ENCODE results near the gene UFC1.

Gene UFC1

DNA sequence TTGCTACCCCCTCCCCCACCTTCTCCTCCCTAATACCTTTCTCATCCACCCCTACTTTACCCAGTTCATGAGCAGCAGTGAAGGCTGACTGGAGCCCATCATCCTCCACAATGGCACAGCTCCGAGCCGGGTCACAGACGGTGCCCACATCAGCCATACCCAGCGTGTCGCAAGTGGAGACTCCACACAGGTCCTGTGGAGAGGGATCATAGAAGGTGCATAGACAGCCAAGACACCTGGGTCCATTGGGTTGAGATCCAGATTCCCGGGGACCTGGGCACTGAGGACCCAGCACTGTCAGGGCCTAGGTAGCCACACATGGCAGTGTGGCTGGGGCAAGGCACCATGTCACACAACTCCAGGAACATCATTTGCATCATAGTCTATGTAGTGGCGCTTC lies 42.3 kb downstream of the UFC1 start:
- no peak for DNase-seq

DNA sequence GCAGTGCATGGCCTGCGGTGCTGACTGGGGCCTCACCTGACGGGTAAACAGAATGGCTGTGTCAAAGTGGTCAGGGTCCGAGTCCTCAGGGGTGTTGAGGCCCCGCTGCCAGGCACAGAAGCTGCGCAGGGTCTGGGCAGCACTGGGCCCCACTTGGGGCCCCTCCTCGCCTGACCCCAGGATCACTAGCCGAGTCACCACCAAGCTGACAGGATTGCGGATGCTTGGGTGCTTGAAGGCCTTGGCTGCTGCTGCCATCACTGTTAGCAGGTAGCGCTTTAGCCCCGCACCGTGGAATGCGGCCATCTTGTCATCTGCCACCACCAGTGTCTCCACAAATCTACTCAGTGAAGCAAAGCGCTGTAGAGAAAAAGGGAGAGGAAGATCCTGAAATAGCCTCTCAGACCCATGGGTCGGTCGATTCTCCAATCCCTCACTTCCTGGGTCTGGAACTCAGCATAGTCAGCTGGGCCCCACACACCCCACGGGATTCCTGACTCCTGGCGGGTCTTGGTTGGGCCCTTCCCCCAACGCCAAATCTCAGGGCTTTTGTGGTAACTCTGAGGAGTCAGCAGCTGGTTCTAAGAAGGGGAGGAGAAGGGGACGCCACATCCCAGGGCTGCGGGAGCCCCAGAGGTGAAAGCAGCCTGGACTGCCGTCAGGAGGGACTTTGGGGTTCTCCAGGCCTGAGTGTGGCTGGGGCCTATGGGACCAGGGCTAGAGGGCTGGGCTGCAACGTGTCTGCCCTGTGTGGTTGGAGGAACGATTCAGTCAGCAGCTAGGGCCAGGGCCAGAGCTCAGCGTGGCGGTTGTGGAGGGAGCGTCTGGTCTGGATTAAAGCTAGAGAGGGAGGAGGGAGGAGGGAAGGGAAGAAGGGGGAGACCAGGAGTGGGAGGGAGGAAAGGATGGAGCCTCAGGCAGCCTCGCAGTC lies 43.0 kb downstream of the UFC1 start:
- DNase-seq, result peak; percentile 87

DNA sequence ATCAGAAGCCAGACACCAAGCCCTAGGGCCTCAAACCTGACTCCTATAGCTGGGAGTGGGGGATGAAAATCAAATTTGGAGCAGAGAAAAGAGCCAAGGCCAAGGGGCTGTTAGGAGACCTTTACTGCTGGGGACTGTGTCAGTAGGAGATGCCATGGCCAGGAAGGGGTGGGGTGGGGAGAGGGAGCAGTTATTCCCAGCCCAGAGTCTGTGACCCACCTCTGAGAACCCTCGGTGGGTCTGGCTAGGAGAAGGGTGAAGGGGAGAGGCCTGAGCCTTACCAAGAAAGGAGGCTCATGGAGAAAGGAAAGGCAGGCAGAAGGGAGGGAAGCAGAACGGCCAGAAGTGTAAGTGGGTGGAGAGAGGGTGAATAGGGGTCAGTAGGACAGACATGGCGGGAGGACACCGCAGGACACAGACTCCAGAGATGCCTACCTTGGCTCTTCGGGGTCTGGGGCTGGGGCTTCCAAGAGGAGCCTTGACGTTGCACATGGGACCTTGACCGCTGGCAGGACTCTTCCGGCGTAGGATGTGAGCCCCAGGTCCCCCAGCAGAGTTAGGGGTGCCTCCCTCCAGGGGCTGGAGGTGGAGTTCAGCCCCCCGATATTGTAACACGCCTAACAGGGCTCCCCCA lies 43.9 kb downstream of the UFC1 start:
- no peak for DNase-seq

DNA sequence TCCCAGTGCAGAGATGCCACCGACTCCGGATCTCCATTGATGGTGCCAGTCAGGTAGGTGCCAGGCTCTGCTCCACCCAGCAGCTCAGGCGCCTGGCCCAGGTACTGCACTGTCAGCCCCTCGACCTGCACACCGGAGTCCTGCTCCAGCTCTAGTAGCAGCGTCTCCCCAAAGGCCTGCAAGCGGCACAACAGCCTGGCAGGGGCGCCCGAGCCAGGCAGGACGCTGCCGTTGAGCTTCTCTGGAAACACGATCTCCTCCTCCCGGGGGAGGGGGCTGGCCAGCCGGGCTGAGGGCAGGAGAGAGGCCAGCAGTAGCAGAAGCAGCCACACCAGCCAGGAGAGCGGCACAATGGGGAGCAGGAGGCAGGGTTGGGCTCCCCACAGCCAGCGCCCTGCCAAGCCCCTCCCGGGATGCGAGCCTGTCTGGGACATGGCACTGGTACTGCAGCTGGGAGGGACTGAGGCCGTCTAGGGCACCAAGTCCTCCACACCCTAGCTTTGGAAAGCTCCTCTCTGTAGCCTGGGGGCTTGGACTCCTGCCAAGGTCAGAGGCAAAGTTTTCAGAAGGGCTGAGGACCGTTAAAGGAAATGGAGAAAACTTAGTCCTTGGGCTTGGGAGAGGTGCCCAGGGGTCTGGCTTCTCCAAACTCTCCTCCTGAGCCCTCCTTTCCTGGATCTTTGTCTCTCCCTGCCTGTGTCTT lies 44.6 kb downstream of the UFC1 start:
- peak; percentile 81 for DNase-seq

DNA sequence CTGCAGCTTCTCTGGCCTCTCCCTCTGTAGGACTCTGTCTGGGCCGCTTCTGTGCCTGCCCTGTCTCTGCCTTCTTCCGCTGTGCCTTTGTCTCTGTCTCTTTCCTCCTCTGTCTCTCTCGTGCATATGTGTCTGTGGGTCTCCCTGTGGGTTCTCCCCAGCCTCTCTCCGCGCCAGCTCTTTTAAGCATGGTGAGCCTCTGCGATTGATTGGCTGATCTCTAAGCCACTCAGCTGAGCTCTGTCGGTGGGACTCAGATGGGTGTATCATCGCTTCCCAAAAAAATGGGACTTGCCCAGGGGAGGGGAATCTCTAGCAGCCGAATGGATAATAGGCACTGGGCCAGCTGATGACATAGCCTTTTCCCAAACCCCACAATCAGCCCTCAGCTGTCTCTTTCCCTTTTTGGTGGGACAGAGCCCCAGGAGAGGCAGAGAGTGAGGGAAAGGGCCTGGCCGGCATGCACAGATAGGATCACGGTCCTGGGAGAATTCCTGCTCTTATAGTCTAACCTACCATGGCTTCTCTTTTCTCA lies 45.2 kb downstream of the UFC1 start, which contains the start of gene ADAMTS4:
ADAMTS4 (minus strand) TSS at position 158 of the 535 bp plus-strand sequence. CDS start 427 bp downstream, outside the sequence.
- DNase-seq, result peak; percentile 78

DNA sequence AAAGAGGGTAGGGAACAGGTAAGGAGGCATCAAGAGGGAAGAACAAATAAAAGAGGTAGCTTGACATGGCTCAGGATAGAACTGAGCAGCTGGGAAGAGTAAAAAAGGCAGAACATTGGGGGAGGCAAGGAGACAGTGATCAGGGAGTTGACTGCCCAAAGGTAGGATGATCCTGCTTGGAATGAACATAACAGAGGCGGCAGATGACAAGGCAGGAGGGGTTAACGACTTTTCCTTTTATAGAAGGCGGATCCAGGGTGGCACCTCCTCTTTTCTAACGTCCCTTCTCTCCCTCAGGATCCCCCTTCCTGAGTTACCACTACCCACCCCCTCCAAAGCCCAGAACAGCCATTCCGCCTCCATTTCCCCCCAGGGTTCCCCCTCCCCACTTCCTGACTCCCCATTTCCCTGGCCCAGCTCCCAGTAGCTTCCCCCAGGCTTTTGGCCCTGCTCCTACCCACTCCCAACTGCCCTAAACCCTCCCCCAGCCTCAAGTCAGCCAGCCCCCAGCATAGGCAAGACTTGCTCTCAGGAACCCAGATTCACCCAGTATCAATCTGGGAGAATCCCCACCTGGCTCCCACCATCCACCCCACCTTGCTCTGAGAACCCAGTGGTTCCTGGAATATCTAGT lies 45.8 kb downstream of the UFC1 start:
- no peak for DNase-seq

DNA sequence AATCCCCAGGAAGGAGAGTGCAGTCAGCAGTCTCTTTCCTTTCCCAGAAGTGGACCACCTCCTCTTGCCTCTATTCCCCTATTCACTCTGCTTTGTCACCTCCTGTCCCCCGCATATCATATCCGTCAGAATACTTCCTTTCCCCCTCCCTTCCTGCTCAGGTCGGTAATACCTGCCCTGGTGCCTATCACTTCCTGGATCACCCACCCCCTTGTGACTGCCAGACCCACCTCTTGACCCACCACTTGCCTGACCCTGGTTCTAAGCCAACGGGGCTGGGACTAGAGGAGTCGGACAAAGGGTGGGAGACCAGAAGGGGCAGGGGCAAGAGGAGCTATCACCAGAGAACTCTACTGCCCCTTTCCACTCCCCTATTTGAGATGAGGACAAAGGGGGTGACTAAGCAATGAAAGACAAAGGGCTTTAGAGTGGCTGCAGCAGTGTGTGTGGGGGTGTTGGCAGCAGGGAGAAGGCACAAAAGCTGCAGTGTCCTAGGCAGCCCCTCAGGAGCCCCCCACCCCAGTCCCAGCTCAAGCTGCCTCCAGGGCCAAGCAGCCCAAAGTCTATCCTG lies 46.7 kb downstream of the UFC1 start:
- DNase-seq, result peak; percentile 12

DNA sequence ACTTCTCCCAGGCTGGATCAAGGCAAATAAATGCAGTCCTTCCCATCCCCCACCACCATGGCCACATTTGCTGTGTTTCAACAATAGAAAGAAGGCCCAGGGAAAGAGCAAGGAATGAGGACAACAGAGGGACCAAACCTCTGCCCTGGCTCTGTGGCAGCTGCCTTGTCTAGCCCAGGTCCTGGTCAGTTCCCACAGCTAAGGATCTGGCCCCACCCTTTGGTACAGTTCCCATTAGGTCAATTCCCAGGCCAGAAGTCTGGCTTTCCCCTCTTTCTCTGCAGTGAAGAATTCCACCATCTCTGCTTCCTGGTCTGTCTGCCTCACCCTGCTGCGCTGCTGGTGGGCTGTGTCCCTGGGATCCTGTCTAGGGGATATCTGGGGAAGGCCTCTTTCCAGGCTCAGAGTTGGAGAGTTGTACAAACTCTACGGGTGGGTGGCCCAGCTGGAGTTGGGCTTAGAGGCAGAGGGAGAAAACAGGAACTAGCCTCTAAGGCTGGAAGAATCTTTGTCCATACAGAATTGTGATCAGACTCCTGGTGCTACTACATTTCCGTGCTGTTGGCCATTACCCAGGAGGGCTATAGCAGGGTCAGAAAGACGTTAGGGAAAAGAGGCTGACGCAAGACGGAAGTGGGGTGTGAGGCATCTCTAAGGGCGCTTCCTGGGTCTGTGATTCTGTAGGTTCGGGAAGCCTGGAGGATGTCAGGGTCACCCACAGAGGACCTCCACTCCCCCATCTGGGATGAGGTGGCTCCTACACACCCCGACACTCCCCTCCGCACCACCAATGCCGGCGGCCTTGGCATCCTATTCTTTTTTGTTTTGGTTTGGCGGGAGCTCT lies 47.4 kb downstream of the UFC1 start:
- peak; percentile 35 for DNase-seq

DNA sequence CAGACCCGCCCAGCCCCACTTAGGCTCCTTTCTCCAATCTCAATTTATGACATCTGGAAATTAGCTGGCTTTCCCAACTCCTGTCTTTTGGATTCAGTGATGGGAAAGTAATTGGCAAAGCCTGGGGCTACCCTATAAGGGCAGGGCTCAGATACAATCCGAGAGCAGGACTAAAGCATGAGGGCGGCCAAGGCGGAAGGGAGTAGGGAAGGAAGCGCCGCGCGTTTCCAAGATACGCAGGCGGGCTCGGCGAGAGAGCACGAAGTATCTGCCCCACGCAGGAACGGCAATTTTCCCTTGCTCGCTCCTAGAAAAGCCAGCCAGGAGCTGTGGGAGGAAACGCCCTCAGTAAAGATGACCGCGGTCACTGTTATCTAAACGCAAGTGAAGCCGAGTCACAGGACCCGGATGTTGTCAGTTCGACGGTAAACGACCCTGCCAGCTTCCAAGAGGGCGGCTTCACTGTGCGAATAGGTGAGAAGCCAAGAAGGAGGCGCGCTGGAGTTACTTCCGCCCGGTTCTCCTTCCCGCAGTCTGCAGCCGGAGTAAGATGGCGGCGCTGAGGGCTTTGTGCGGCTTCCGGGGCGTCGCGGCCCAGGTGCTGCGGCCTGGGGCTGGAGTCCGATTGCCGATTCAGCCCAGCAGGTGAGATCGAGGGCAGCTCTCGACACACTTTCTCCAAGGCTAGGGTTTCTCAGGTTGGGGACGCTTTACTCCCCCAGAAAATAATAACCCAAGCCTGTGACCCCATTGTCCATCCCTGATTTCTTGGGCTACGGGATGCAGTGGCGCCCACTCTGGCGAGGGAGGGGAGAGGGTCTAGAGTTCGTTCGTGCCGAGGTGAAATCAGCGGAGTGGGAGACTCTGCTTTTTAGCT lies 48.3 kb downstream of the UFC1 start, which contains the start of gene NDUFS2:
NDUFS2 (plus strand) TSS at position 532 of the 877 bp plus-strand sequence; CDS start at position 551, 19 bp downstream.
- DNase-seq, result peak; percentile 99

DNA sequence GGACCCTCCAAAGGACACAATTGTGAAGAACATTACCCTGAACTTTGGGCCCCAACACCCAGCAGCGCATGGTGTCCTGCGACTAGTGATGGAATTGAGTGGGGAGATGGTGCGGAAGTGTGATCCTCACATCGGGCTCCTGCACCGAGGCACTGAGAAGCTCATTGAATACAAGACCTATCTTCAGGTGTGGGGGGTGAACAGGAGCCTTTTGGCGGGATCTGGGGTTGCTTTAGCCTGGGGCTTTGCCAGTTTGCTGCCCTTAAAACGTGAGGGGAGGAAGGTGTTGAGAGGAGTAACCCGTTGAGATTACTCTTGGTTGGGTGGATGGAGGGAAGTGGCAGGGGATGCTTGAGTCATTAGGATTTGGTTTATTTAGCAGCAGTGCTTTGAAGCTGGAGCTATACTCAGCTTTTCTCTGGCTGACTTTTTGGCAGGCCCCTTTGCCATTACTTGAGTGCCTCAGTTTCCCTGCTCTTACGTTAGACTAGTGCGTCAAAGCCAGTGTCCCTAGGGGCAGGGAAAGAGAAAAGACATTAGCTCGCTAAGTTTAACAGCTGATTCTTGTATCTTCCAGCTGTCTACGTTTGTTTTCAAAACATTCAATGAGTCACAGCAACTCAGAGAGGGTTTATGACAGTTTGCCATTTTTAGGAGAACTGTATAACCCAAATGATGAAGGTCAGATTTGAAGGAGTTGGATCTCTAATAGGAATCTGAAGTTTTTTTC lies 52.8 kb downstream of the UFC1 start:
- DNase-seq, result no peak

DNA sequence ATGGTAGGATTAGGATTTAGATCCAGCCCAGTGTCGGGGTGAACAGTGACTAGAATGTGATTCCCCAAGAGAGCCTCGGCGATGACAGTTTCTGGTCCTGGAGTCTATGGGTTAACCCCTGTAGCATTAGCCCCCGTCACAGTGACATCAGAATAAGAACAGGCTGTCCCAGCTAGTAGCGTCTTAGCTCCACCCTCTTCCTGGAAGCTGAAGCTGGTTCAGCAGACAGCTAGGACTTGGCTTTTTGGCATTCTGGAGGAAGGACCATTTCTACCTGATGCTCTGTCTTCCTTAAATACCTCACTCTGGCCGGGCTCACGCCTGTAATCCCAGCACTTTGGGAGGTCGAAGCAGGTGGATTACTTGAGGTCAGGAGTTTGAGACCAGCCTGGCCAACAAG lies 53.4 kb downstream of the UFC1 start:
- no peak for DNase-seq

Measured in eye (tissue), 1 donor.